Measurements from ENCODE around the gene ISLR. TPM values are rescaled to one million over a fixed set of nuclear protein-coding genes. Genes with fewer than 3 reads are reported as not detected.

The ISLR gene
- total RNA-seq, 2 donors from 2014 or later = 10.5 to 15.8 TPM

DNA sequence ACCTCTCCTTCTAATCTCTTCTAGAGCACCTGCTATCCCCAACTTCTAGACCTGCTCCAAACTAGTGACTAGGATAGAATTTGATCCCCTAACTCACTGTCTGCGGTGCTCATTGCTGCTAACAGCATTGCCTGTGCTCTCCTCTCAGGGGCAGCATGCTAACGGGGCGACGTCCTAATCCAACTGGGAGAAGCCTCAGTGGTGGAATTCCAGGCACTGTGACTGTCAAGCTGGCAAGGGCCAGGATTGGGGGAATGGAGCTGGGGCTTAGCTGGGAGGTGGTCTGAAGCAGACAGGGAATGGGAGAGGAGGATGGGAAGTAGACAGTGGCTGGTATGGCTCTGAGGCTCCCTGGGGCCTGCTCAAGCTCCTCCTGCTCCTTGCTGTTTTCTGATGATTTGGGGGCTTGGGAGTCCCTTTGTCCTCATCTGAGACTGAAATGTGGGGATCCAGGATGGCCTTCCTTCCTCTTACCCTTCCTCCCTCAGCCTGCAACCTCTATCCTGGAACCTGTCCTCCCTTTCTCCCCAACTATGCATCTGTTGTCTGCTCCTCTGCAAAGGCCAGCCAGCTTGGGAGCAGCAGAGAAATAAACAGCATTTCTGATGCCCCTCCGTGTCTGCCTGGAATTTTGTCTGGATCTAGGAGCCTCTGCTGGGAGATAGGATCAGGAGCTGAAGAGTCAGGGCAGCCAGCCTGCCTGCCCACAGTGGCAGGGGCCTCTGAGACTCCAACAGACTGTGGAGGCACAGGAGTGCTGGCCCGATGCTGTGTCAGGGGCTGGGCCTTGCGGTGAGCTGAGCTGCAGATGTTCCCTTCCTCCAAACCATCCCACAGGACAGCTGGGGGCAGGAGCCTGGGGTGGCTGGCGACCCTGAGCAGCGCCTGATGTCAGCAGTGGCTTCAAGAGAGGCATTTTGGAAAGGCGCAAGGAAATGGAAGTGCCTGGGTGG, 3.0 kb downstream of the ISLR start:
- peak in 1 of 4 donors; percentile 5 for DNase-seq
- TF ChIP-seq CTCF (IDR thresholded peaks at IDR 0.05) = no peak
- TF ChIP-seq POLR2A (IDR thresholded peaks at IDR 0.05) = no peak
- 60 to 69% methylated on average over 8 to 10 of the region's 10 CpGs for WGBS, 2 donors
- H3K27ac ChIP-seq = no peak overlapping the region
- no peaks in the 10 kb centered on the region for H3K9me3 ChIP-seq
- H3K4me1 ChIP-seq = peaks cover 6% of the 10 kb centered on the region
- H3K27me3 ChIP-seq = no peaks in the 10 kb centered on the region
- H3K36me3 ChIP-seq (replicated peaks in 1 of 2; ENCODE audit: insufficient read depth in 1 of 2, low read depth in 2 of 2) = no peaks in the 10 kb centered on the region
- H3K4me3 ChIP-seq = no peak overlapping the region
- no peak for ATAC-seq
- intact Hi-C loops (cut with DNase I) = no loop called here

- peaks cover 6% of the 10 kb centered on the region for H3K4me1 ChIP-seq
- H3K27ac ChIP-seq = no peak overlapping the region
- no peak for DNase-seq
- no peaks in the 10 kb centered on the region for H3K36me3 ChIP-seq (replicated peaks in 1 of 2; ENCODE audit: insufficient read depth in 1 of 2, low read depth in 2 of 2)
- no peaks in the 10 kb centered on the region for H3K9me3 ChIP-seq
- intact Hi-C loops (cut with DNase I) = no loop called here
- WGBS, 2 donors = 59 to 78% methylated on average over 5 to 7 of the region's 7 CpGs
- ATAC-seq = no peak
- H3K27me3 ChIP-seq = no peaks in the 10 kb centered on the region
- H3K4me3 ChIP-seq = no peak overlapping the region
- no peak for TF ChIP-seq CTCF (IDR thresholded peaks at IDR 0.05)
Measured at GRCh38 chr15:74178326-74179100, 5.0 kb downstream of the ISLR start.

GRCh38 chr15:74179101-74179841, 5.8 kb downstream of the ISLR start:
- Histone ChIP-seq H3K4me1 (peaks cover 6% of the 10 kb centered on the region), H3K9me3 (no peaks in the 10 kb centered on the region), H3K4me3 (no peak overlapping the region), H3K27ac (peak overlapping the region in 2 of 4 donors; percentile 7 to 50), H3K27me3 (no peaks in the 10 kb centered on the region), H3K36me3 (replicated peaks in 1 of 2; ENCODE audit: insufficient read depth in 1 of 2, low read depth in 2 of 2) (no peaks in the 10 kb centered on the region)
- intact Hi-C loops (cut with DNase I) = no loop called here
- WGBS, 2 donors = 45 to 54% methylated on average over 13 of the region's 13 CpGs
- ATAC-seq (peak; percentile 53), DNase-seq (peak; percentile 27 to 59 (median 47))
- TF ChIP-seq CTCF (IDR thresholded peaks at IDR 0.05) (no peak), POLR2A (IDR thresholded peaks at IDR 0.05) (no peak)

- ATAC-seq (no peak), DNase-seq (no peak)
- H3K9me3 ChIP-seq = no peaks in the 10 kb centered on the region
- intact Hi-C loops (cut with DNase I) = no loop called here
- peaks cover 6% of the 10 kb centered on the region for H3K4me1 ChIP-seq
- no peak for TF ChIP-seq CTCF (IDR thresholded peaks at IDR 0.05)
- TF ChIP-seq POLR2A (IDR thresholded peaks at IDR 0.05) = no peak
- 73 to 77% methylated on average over 8 to 17 of the region's 17 CpGs for WGBS, 2 donors
- no peaks in the 10 kb centered on the region for H3K27me3 ChIP-seq
- no peak overlapping the region for H3K4me3 ChIP-seq
- H3K36me3 ChIP-seq (replicated peaks in 1 of 2; ENCODE audit: insufficient read depth in 1 of 2, low read depth in 2 of 2) = no peaks in the 10 kb centered on the region
- H3K27ac ChIP-seq = peak overlapping the region in 2 of 4 donors; percentile 7 to 50
Measured at GRCh38 chr15:74179983-74180880, 6.7 kb downstream of the ISLR start.

All from body of pancreas (tissue), 4 donors.